GM19099 (cell line): Measurements from ENCODE around the gene SKP2.

Experiments used
- POLR2A ChIP-seq: IDR thresholded peaks from 3 replicates; pipeline ENCODE4 v1.6.1; 2011; ENCODE audit warnings: low read depth; ENCODE audit not compliant: insufficient read length; ENCODE audit errors: extremely low read depth

Gene SKP2

DNA sequence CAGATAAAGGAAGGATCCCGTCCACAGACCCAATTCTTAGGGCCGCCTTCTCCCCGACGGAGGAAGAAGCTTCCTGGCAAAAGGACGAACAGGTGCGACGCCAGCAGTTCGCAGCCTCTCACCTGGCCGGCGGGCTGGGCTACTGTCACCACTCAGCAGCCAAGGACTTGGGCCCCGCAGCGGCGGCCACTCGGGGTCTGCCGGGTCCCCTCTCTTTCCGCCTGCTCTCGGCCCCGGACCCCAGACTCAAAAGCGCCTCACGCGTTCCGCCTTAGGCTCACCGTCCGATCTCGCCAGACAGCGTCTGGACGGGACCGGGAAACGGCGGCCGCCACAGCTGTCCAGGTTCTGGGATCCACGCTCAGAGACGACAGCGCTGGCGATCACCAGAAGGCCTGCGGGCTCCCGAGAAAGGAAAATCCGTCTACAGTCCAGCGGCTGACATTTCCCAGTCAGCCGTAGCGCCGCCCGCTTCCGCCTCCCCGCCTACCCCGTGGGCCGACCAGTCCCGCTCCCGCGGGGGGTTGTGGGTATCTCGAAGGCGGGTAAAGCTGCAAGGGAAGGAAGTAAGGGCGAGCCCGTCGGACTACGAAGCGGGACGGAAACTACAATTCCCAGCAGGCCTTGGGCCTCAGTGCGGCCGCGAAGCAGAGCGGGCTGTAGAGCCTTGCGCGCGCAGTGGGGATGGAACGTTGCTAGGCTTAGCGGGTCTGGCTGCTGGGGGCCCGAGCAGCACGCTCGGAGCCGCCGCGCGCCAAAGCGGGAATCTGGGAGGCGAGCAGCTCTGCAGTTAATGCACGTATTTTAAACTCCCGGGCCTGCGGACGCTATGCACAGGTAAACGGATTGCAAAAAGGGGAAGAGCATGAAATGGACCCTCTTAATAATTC lies at the start of gene SKP2, which contains the start of gene LMBRD2:
Gene SKP2, plus strand, starts transcription at position 678 of the 890 bp plus-strand sequence. Its CDS starts 152 bp downstream, at position 830.
Gene LMBRD2, minus strand, starts transcription at position 454 of the 890 bp plus-strand sequence. CDS start 8,538 bp downstream, outside the sequence.
- TF ChIP-seq POLR2A: peak; percentile 79

DNA sequence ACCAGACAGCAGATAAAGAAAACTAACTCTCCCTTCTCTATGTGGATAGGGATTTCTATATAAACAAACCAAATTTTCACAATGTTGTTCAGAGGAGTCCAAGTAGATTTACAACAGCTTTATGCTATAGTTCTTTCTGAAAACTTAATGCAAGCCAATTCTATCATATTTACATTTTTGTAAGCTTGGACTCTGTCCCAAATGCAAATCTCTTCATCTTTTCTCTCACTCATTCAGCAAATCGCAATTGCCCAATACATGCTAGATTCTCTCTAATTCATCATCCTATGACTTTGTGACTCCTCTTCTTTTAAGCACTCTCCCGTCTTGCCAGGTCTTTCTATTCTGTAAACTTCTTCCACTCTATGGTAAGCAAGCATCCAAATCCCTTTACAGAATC lies 46.1 kb upstream of the SKP2 start:
- TF ChIP-seq POLR2A: no peak

DNA sequence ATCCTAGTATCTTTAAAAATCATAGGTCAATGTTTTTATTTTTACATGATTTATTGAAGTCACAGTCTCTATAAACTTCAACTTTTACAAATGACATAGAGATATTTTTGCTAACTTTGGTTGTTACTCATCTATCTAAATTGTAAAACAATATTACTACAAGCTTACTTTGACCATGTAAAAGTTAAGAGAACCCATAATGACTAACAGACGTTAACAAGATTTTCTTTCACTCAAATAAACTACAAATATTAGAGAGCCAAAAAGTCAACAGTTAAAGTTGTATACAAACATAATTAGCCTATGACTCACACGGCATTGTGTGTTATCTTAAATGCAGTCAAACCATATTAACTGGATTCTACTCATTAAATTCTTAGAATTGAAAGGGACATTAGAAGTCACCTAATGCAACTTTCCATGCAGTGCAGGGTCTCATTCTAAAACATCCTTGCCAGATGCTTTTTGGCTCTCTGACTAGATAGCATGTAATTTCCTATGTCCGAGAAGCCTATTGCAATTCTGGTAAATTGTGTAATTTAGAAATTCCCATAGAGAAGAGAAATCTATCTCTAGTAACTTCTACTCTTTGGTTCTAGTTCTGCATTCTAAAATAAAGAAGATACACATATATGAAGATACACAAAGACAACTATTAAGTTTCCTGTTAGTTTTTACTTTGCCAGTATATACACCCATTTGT lies 43.0 kb upstream of the SKP2 start:
- no peak for TF ChIP-seq POLR2A

DNA sequence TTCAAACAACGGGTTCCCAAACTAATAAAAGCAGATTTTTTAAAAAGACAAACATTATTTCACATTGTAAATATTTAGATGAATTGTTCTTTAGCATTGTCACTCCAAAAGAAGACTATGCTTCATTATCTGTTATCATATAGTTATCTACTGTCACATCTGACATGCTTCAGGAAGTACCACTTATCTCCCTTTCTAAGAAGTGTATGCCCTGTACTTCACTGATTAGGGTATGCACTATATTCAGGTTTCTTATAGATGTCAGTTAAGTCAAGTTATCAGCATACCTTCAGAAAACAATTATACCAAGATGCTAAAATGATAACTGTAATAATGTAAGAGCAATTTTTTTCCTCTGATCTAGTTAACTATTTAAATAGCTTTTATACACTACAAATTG lies 40.7 kb upstream of the SKP2 start:
- TF ChIP-seq POLR2A: no peak

DNA sequence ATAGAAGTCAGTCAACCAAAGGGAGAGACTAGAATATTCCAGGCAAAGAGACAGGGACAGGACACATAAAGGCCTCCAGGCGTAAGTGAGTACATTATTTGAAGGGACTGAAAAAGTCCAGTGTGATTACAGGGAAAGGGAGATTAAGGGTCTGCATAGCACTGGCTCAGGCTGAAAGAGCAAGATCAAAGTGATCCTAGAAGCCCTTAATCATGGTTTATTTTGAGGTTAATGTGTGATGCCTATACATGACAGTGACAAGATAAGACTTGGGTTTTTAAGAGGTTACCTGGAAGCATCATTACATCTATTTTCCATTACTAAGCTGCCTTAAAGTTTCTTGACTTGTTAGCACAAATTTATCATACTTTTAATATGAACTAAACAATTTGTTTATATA lies 26.0 kb upstream of the SKP2 start:
- TF ChIP-seq POLR2A: no peak

DNA sequence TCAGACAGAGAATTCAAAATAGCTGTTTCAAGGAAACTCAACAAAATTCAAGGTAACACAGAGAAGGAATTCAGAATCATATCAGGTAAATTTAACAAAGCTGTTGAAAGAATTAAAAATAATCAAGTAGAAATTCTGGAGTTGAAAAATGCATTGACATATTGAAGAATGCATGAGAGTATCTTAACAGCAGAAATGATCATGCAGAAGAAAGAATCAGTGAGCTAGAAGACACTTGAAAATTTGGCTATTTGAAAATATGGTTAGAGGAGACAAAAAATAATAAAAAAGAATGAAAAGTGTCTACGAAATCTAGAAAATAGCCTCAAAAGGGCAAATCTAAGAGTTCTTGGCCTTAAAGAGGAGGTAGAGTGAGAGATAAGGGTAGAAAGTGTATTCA lies 23.1 kb upstream of the SKP2 start:
- TF ChIP-seq POLR2A: no peak

DNA sequence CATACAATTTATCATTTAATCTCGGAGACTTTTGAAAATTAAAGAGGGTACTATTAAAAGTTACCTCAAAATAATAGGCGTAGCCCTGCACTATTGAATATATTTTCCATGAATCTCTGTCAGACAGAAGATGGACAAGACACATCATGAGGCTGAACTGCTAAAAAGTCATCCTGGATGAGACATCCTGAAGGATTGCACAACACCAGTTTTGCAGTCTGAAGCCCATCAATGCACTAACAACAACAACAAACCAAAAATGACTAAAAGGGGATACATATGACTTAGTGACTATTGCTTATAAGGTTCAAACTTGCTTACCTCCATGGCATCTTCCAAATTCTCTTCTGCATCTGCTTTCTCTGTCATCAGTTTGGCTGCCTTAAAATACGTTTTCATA lies 15.9 kb upstream of the SKP2 start:
- no peak for TF ChIP-seq POLR2A

DNA sequence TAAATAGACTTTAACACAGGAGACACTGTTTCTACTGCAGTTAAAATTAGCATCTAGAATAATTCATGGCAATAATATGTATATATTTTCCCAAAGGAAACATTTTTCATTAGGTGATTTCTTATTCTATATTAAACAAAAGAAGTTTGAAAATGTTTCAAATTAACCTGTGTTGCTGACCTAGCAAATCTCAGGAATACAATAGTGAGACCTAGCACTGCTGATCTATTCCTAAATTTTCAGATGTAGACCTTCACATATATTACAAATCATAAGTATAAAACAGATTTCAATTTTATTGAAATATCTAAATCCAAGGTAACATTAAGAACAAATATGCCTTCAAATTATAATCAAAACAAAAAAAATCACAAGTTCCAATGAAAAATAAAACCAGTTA lies 15.3 kb upstream of the SKP2 start:
- no peak for TF ChIP-seq POLR2A

DNA sequence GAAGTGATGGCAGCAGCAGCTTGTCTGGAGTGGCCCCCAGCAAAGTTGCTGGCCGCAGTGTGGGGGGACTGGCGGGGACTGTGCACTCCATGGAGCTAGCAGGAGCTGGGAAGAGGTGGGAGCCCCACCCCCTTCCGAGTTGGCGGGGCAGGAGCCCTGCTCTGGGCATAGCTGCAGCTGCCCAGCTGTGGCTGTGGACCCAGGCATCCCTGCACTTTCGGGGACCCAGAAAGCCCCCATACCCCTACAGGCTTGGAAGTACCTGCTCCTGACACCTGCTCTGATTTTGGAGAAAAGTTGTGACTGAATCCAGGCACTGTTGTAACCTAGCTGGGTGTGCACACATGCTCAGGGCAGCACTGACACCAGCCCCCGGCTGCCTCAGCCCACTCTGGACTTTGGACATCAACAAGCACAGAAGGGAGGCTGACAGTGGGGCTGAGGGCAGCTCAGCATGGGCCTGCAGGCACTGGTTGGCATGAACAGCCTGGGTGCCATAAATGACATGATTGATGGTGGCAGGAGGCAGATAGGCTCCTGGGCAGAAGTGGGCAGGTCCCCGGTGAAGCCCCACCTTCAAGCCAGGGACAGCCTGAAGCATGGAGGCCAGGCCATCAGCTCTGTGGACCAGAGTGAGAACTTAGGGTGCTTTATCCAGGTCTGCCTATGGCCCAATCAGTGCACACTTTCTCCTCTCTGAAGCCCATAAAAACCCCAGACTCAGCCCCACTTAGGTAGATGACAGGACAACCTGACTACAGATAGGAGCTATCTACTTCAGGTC lies 12.8 kb upstream of the SKP2 start:
- no peak for TF ChIP-seq POLR2A

DNA sequence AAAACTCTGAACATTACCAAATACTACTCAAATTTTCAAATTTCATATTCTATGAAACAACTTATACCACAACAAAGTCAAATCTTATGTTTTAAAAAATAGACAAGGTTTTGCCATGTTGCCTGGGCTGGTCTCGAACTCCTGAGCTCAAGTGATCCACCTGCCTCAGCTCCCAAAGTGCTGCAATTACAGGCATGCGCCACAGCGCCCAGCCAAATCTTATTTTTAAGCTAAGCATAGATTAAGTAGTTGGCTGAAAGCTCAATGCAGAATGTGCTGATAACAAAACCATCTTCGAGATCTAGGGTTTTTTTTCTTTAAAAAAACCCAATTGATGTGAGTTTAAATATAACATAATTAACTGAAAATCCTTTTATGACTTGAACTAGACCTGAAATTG lies 6.6 kb upstream of the SKP2 start:
- TF ChIP-seq POLR2A: no peak

DNA sequence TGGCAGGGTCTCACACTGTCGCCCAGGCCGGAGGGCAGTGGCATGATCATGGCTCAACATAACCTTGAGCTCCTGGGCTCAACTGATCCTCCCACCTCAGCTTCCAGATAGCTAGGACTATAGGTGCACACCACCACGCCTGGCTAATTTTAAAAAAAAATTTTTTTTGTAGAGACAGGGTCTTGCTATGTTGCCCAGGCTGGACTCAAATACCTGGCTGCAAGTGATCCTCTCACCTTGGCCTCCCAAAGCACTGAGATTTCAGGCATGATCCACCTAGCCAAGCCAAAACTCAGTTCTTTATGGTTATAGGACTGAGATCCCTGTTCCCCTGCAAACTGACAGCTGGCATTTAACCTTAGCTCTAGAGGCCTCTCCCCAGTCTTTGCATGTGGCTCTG lies 5.5 kb upstream of the SKP2 start:
- TF ChIP-seq POLR2A: no peak

DNA sequence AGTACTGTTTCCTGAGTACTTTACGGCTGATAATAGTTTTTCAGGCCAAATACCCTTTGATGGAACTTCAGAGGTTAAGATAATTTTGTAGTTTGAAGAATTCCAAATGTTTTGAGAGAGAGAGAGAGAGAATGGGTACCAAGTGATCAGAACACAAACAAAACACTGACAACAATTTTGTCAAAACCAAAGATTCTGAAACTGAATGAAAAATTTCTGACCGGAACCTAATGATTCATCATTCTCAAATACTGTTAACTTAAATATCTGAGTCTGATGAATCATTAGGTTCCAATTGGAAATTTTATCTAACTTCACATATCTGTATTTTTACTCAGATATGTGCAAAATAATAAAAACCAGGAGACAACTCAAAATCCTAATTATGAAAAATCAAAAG lies 4.2 kb upstream of the SKP2 start:
- TF ChIP-seq POLR2A: no peak

DNA sequence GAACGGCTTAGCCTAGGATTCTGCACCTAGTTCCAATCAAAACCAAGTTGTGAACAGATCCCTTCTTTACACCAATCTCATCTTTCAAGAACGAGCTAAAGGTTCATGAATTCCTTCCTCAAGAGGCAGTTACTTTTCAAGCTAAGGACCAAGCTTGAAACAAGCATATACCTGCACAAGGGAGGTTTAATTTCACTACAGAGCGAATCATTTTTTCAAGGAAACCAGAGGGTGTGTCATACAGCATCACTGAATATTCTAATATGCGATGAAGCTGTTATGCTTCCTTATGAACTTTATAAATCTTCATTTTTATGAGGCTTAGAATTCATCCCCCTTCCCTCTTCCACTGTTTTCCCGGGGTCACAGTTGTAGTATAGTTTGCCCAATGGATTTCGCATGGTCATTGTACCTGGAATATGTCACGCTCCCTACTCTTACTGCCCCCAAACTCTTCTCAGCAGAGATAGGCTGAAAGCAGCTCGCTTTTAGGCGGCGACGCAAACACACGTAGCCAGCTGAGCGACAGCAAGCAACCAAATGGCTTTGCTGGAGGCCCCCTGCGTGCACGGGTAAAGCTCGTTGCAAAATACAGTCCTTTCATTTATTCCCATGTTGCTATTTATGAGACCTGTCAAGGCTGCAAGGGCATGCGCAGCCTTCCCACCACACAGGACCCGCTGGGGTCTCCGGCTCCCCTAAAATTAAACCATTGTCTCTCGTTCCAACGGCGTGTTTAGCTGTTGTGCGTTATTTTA lies 1.1 kb upstream of the SKP2 start:
- peak; percentile 43 for TF ChIP-seq POLR2A
